SH-SY5Y (cell line): ENCODE results near the gene RINT1.

ENCODE experiments used
- GATA2 ChIP-seq: IDR thresholded peaks from 2 replicates; pipeline ENCODE4 v1.6.1; 2011; ENCODE audit warnings: mild to moderate bottlenecking, low read depth, low read length
- GATA3 ChIP-seq: IDR thresholded peaks from 2 replicates; pipeline ENCODE4 v1.6.1; 2011; ENCODE audit warnings: low read depth, mild to moderate bottlenecking, low read length, moderate library complexity

- no peak for TF ChIP-seq GATA2
- no peak for TF ChIP-seq GATA3
Measured at GRCh38 chr7:105567024-105567423, 35.0 kb downstream of the RINT1 start.
